IMR-90 (cell line): ENCODE data around the gene XIST. TPM values are rescaled to one million over a fixed set of nuclear protein-coding genes. Genes with fewer than 3 reads are reported as not detected.

ENCODE experiments used
- ATAC-seq: fragments of 200-7000 bp; cut with Tn5 transposase; 2 replicates; pipeline ENCODE4 v1.9.1; 2020; ENCODE audit warnings: low read depth, mild to moderate bottlenecking, moderate library complexity
- BruUV-seq: library from RNA; stranded (reverse); fragments of 400-500 nt; replicated peaks from 2 replicates; lab custom pipeline; 2021; lab: Mats Ljungman, UMichigan
- CTCF ChIA-PET: fragments of 300-600 bp; formaldehyde crosslinking; extraction: SDS; loops from one replicate; lab custom pipeline; 2021; ENCODE audit warnings: antibody characterized with exemption; lab: Yijun Ruan, JAX
- POLR2A ChIA-PET: fragments of 300-600 bp; sonication (Branson Sonifier 250); formaldehyde crosslinking; loops from one replicate; lab custom pipeline; 2022; ENCODE audit warnings: antibody characterized with exemption; ENCODE audit not compliant: unreplicated experiment; lab: Charles Lee
- DNase-seq: peaks from one replicate; pipeline ENCODE4 v3.0.0; 2013
- H2AFZ ChIP-seq: replicated peaks from 2 replicates; pipeline ENCODE3; 2013; ENCODE audit warnings: low read length, mild to moderate bottlenecking; ENCODE audit not compliant: poor library complexity
- H2AK5ac ChIP-seq: 2 replicates; pipeline ENCODE4 v1.6.1; 2013; ENCODE audit warnings: low read depth, low read length, inconsistent platforms
- H2AK9ac ChIP-seq: replicated peaks from 2 replicates; pipeline ENCODE3; 2013; ENCODE audit warnings: mild to moderate bottlenecking, low read depth, low read length, moderate library complexity; ENCODE audit not compliant: poor library complexity
- H2BK120ac ChIP-seq: 2 replicates; pipeline ENCODE4 v1.6.1; 2013; ENCODE audit warnings: low read depth, low read length, inconsistent platforms
- H2BK15ac ChIP-seq: 3 replicates; pipeline ENCODE4 v1.6.1; 2013; ENCODE audit warnings: low read depth, low read length, inconsistent platforms
- H2BK20ac ChIP-seq: 2 replicates; pipeline ENCODE4 v1.6.1; 2013; ENCODE audit warnings: low read depth, mild to moderate bottlenecking, inconsistent platforms, low read length, moderate library complexity
- H2BK5ac ChIP-seq: 2 replicates; pipeline ENCODE4 v1.6.1; 2013; ENCODE audit warnings: mild to moderate bottlenecking, low read depth, low read length, inconsistent platforms; ENCODE audit not compliant: poor library complexity, severe bottlenecking
- H3K14ac ChIP-seq: replicated peaks from 2 replicates; pipeline ENCODE4 v1.6.1; 2013; ENCODE audit warnings: low read depth, low read length, inconsistent platforms
- H3K18ac ChIP-seq: 2 replicates; pipeline ENCODE4 v1.6.1; 2013; ENCODE audit warnings: low read depth, low read length, control low read depth
- H3K23ac ChIP-seq: 2 replicates; pipeline ENCODE4 v1.6.1; 2013; ENCODE audit warnings: low read depth, low read length, inconsistent platforms
- H3K27ac ChIP-seq: 2 replicates; pipeline ENCODE4 v1.5.1; 2013; ENCODE audit warnings: mild to moderate bottlenecking, control low read depth, low read length; ENCODE audit not compliant: insufficient read depth
- H3K27me3 ChIP-seq: 2 replicates; pipeline ENCODE4 v1.6.1; 2013; ENCODE audit warnings: low read length; ENCODE audit not compliant: control insufficient read depth, insufficient read depth
- H3K36me3 ChIP-seq: 2 replicates; pipeline ENCODE4 v1.6.1; 2013; ENCODE audit warnings: low read length, mixed read lengths; ENCODE audit not compliant: control insufficient read depth, insufficient read depth
- H3K4ac ChIP-seq: 2 replicates; pipeline ENCODE4 v1.6.1; 2013; ENCODE audit warnings: low read depth, low read length, inconsistent platforms
- H3K4me1 ChIP-seq: 2 replicates; pipeline ENCODE4 v1.6.1; 2013; ENCODE audit warnings: low read length, mixed read lengths; ENCODE audit not compliant: control insufficient read depth, insufficient read depth
- H3K4me2 ChIP-seq: 2 replicates; pipeline ENCODE4 v1.6.1; 2013; ENCODE audit warnings: low read depth, mild to moderate bottlenecking, control low read depth, low read length, moderate library complexity
- H3K4me3 ChIP-seq: 2 replicates; pipeline ENCODE4 v1.5.1; 2013; ENCODE audit warnings: low read depth, mild to moderate bottlenecking, control low read depth, low read length, moderate library complexity; ENCODE audit not compliant: insufficient read depth
- H3K56ac ChIP-seq: 2 replicates; pipeline ENCODE4 v1.6.1; 2013; ENCODE audit warnings: low read length, inconsistent platforms; ENCODE audit not compliant: insufficient read depth; ENCODE audit errors: extremely low read depth
- H3K79me1 ChIP-seq, 2 experiments: 2 replicates each; pipeline ENCODE4 v1.6.1; 2013; ENCODE audit warnings: low read length in 2 of 2, inconsistent platforms in 1 of 2, low read depth in 1 of 2
- H3K9ac ChIP-seq: 2 replicates; pipeline ENCODE4 v1.6.1; 2013; ENCODE audit warnings: low read depth, low read length, control low read depth
- H3K9me1 ChIP-seq: 2 replicates; pipeline ENCODE4 v1.6.1; 2013; ENCODE audit warnings: low read length, inconsistent platforms; ENCODE audit not compliant: insufficient read depth
- H3K9me3 ChIP-seq: 2 replicates; pipeline ENCODE4 v1.6.1; 2013; ENCODE audit warnings: low read length; ENCODE audit not compliant: control insufficient read depth, insufficient read depth
- H4K20me1 ChIP-seq: 2 replicates; pipeline ENCODE4 v1.6.1; 2013; ENCODE audit warnings: low read length, inconsistent platforms; ENCODE audit not compliant: insufficient read depth
- H4K5ac ChIP-seq: 2 replicates; pipeline ENCODE4 v1.6.1; 2013; ENCODE audit warnings: mild to moderate bottlenecking, low read depth, low read length, control low read depth
- H4K8ac ChIP-seq, 2 experiments: 2 replicates each; pipeline ENCODE4 v1.6.1; 2013; ENCODE audit warnings: low read depth in 2 of 2, low read length in 2 of 2, control low read depth in 1 of 2, inconsistent platforms in 1 of 2
- H4K91ac ChIP-seq: 2 replicates; pipeline ENCODE4 v1.6.1; 2013; ENCODE audit warnings: low read depth, low read length, inconsistent platforms; ENCODE audit not compliant: insufficient read depth
- CHD1 ChIP-seq: IDR thresholded peaks from 2 replicates; pipeline ENCODE4 v1.6.1; 2012; ENCODE audit warnings: low read depth, low read length, improper control_type of control experiment
- CTCF ChIP-seq: conservative IDR thresholded peaks from 2 replicates; pipeline ENCODE4 v1.5.1; 2012; ENCODE audit warnings: mild to moderate bottlenecking, low read depth, low read length, improper control_type of control experiment
- ELK1 ChIP-seq: fragments of 150-350 bp; IDR thresholded peaks from 2 replicates; pipeline ENCODE4 v1.6.1; 2016; ENCODE audit warnings: low read depth, mild to moderate bottlenecking, low read length, moderate library complexity, borderline replicate concordance
- FOS ChIP-seq: fragments of 150-350 bp; IDR thresholded peaks from 2 replicates; pipeline ENCODE4 v1.6.1; 2016; ENCODE audit warnings: low read depth, low read length
- POLR2A ChIP-seq: IDR thresholded peaks from 2 replicates; pipeline ENCODE4 v1.6.1; 2012; ENCODE audit warnings: mild to moderate bottlenecking, low read depth, low read length
- RCOR1 ChIP-seq: IDR thresholded peaks from 2 replicates; pipeline ENCODE4 v1.6.1; 2012; ENCODE audit warnings: mild to moderate bottlenecking, low read length, improper control_type of control experiment; ENCODE audit not compliant: insufficient replicate concordance
- SMC3 ChIP-seq: fragments of 150-350 bp; IDR thresholded peaks from 2 replicates; pipeline ENCODE4 v1.6.1; 2016; ENCODE audit warnings: low read depth, mild to moderate bottlenecking, antibody characterized with exemption, low read length, moderate library complexity
- USF2 ChIP-seq: fragments of 150-350 bp; IDR thresholded peaks from 2 replicates; pipeline ENCODE4 v1.6.1; 2017; ENCODE audit warnings: mild to moderate bottlenecking, antibody characterized with exemption, low read length, low read depth
- WGBS, 2 experiments: methylation state at CpG; one replicate each; pipeline versions ENCODE4 v1.1.5 to v1.1.7; 2013; ENCODE audit warnings: missing lambda C conversion rate in 2 of 2; ENCODE audit not compliant: insufficient read length in 1 of 2; ENCODE audit errors: extremely low coverage in 2 of 2; 5-methylcytosine and 5-hydroxymethylcytosine counted together
- dilution Hi-C: fragments of 300-500 bp; cut with HindIII; formaldehyde crosslinking; loops from one replicate; pipeline ENCODE4 v1.14.3; 2018; ENCODE audit warnings: low sequenced_read_pairs; ENCODE audit not compliant: unreplicated experiment
- in situ Hi-C: fragments of 300-500 bp; cut with MboI; formaldehyde crosslinking; loops from 3 replicates; pipeline ENCODE4 v1.14.3; 2019; ENCODE audit warnings: low sequenced_read_pairs, inconsistent platforms, mixed read lengths
- intact Hi-C: fragments of 100-400 bp; cut with micrococcal nuclease; formaldehyde crosslinking; loops from 2 replicates; pipeline ENCODE4 v1.10.0; 2022
- polyA plus RNA-seq, 3 experiments: library from polyadenylated mRNA; depleted of rRNA; stranded (reverse); fragments of >200 nt; gene quantifications; 2 replicates each; pipeline ENCODE4 v1.2.3, GENCODE V29; 2012; ENCODE audit warnings: low replicate concordance in 1 of 3
- total RNA-seq: library from RNA; depleted of rRNA; stranded (reverse); fragments of >200 nt; gene quantifications from 2 replicates; pipeline ENCODE4 v1.2.3, GENCODE V29; 2012

XIST gene
- total and polyA plus RNA-seq, 2 of the 4 experiments (the other 2 are of a cell fraction): 48.9 to 159 TPM

- dilution Hi-C loops (no loop called here), in situ Hi-C loops (no loop called here)
These were observed 25.1 kb downstream of the XIST start for GRCh38 chrX:73827406-73827805.

More at GRCh38 chrX:73827406-73827805, 25.1 kb downstream of the XIST start:
- Histone ChIP-seq H2BK15ac (no peak overlapping the region), H3K14ac (no peak overlapping the region), H2BK120ac (no peak overlapping the region), H3K4ac (no peak overlapping the region), H2AFZ (no peak overlapping the region), H3K9me3 (no peaks in the 10 kb centered on the region), H3K79me1 (peaks cover 7 to 10% of the 10 kb centered on the region in 2 experiments; a peak in 1 of 4 replicates), H3K4me3 (no peak overlapping the region), H3K27me3 (no peaks in the 10 kb centered on the region), H3K9ac (no peak overlapping the region), H3K9me1 (peaks cover 3% of the 10 kb centered on the region; the same call in 1 of the 2 replicates), H2AK9ac (no peak overlapping the region), H3K4me1 (no peaks in the 10 kb centered on the region), H4K20me1 (peaks cover 64% of the 10 kb centered on the region), H3K56ac (no peak overlapping the region), H2AK5ac (no peak overlapping the region), H3K4me2 (no peak overlapping the region), H2BK5ac (no peak overlapping the region), H3K36me3 (peaks cover 21% of the 10 kb centered on the region), H4K8ac (no peak overlapping the region), H3K23ac (no peak overlapping the region), H2BK20ac (no peak overlapping the region), H3K27ac (no peak overlapping the region), H4K91ac (no peak overlapping the region), H4K5ac (no peak overlapping the region), H3K18ac (no peak overlapping the region)
- BruUV-seq: no TSS peak
- WGBS, 2 experiments: no CpG with 5 or more reads among the region's 4 CpGs
- no peak for TF ChIP-seq CHD1
- no peak for TF ChIP-seq RCOR1
- TF ChIP-seq ELK1: no peak
- no peak for TF ChIP-seq FOS
- TF ChIP-seq POLR2A: no peak
- TF ChIP-seq USF2: no peak
- no peak for TF ChIP-seq SMC3
- TF ChIP-seq CTCF: no peak
- DNase-seq (no peak), ATAC-seq (no peak)
- ChIA-PET CTCF (no interaction called here), POLR2A (no interaction called here)
- intact Hi-C loops: no loop called here
